Uterus (tissue), 4 donors: Measurements from ENCODE around the gene FIBCD1. TPM values are rescaled to one million over a fixed set of nuclear protein-coding genes. Genes with fewer than 3 reads are reported as not detected.

Source experiments
- DNase-seq, 2 donors: peaks; one replicate each; pipeline ENCODE4 v3.0.0-alpha.2; 2019 to 2020
- H3K27ac ChIP-seq, 2 donors: fragments of 200-600 bp; sonication (generic); 1 replicate in 1 of 2; 2 replicates in 1 of 2; pipeline ENCODE4 v1.5.1; 2016 to 2018
- H3K27me3 ChIP-seq, 2 donors: fragments of 200-600 bp; sonication (generic); one replicate each; pipeline ENCODE4 v1.5.1; 2018 to 2019; ENCODE audit warnings: control low read depth in 1 of 2
- H3K36me3 ChIP-seq, 2 donors: fragments of 200-600 bp; sonication (generic); one replicate each; pipeline ENCODE4 v1.5.1; 2019; ENCODE audit warnings: control low read depth in 1 of 2
- H3K4me1 ChIP-seq, 2 donors: fragments of 200-600 bp; sonication (generic); one replicate each; pipeline ENCODE4 v1.5.1; 2018 to 2019; ENCODE audit warnings: control low read depth in 1 of 2
- H3K4me3 ChIP-seq, 2 donors: fragments of 200-600 bp; sonication (generic); 1 replicate in 1 of 2; 2 replicates in 1 of 2; pipeline ENCODE4 v1.5.1; 2018 to 2019; ENCODE audit warnings: mild to moderate bottlenecking in 1 of 2
- H3K9me3 ChIP-seq, 2 donors: fragments of 200-600 bp; sonication (generic); one replicate each; pipeline ENCODE4 v1.5.1; 2019; ENCODE audit warnings: control low read depth in 1 of 2
- CTCF ChIP-seq, 4 experiments: fragments of 200-600 bp in 2 of 4; fragments of 450-650 bp in 2 of 4; sonication (generic) in 2 of 4; IDR thresholded peaks; one replicate each; pipeline ENCODE4 v1.5.1; 2016 to 2019; ENCODE audit warnings: antibody characterized with exemption in 4 of 4, mild to moderate bottlenecking in 2 of 4, moderate library complexity in 1 of 4
- POLR2A ChIP-seq, 2 donors: fragments of 450-650 bp; IDR thresholded peaks; one replicate each; pipeline ENCODE4 v1.6.1; 2016; ENCODE audit warnings: antibody characterized with exemption in 2 of 2, mild to moderate bottlenecking in 1 of 2, moderate library complexity in 1 of 2
- intact Hi-C: fragments of 100-400 bp; cut with DNase I; formaldehyde crosslinking; loops from one replicate; pipeline ENCODE4 v1.15.1; 2023; ENCODE audit warnings: low total_unique reads
- total RNA-seq, 4 donors: library from RNA; depleted of rRNA in 3 of 4; stranded (reverse); fragments of >200 nt in 3 of 4; gene quantifications; one replicate each; pipeline versions ENCODE4 v1.1.0 to v1.2.4, GENCODE V29; 2014 to 2023
- donor health status: DM: yes; HTN: yes; CAD: no.

Gene FIBCD1
- total RNA-seq, 4 donors from 2014 or later, result 0.29 TPM; not detected in 3

- H3K27me3 ChIP-seq, result no peaks in the 10 kb centered on the region
These were observed 31.0 kb upstream of the FIBCD1 start for GRCh38 chr9:130970052-130970451.

GRCh38 chr9:130965680-130966079, 26.6 kb upstream of the FIBCD1 start:
- no peak overlapping the region for H3K4me3 ChIP-seq
- no peak for DNase-seq
- no peaks in the 10 kb centered on the region for H3K36me3 ChIP-seq
- H3K9me3 ChIP-seq, result no peaks in the 10 kb centered on the region
- no peak for TF ChIP-seq POLR2A (IDR thresholded peaks at IDR 0.05)
- TF ChIP-seq CTCF (IDR thresholded peaks at IDR 0.05), result no peak
- H3K4me1 ChIP-seq, result no peaks in the 10 kb centered on the region
- no peaks in the 10 kb centered on the region for H3K27me3 ChIP-seq
- no peak overlapping the region for H3K27ac ChIP-seq
- intact Hi-C loops, result no loop called here

More at GRCh38 chr9:130970052-130970451, 31.0 kb upstream of the FIBCD1 start:
- H3K9me3 ChIP-seq, result no peaks in the 10 kb centered on the region
- TF ChIP-seq CTCF (IDR thresholded peaks at IDR 0.05), result no peak
- no peak for TF ChIP-seq POLR2A (IDR thresholded peaks at IDR 0.05)
- no peaks in the 10 kb centered on the region for H3K4me1 ChIP-seq
- intact Hi-C loops, result no loop called here
- H3K4me3 ChIP-seq, result no peak overlapping the region
- no peak overlapping the region for H3K27ac ChIP-seq
- H3K36me3 ChIP-seq, result no peaks in the 10 kb centered on the region
- no peak for DNase-seq

GRCh38 chr9:130963916-130964315, 24.9 kb upstream of the FIBCD1 start:
- no peak for DNase-seq
- Histone ChIP-seq H3K36me3 (no peaks in the 10 kb centered on the region), H3K4me1 (no peaks in the 10 kb centered on the region), H3K27ac (no peak overlapping the region), H3K9me3 (no peaks in the 10 kb centered on the region), H3K4me3 (no peak overlapping the region), H3K27me3 (no peaks in the 10 kb centered on the region)
- intact Hi-C loops, result no loop called here
- TF ChIP-seq POLR2A (IDR thresholded peaks at IDR 0.05), result no peak

GRCh38 chr9:130963337-130963908, 24.4 kb upstream of the FIBCD1 start:
- no peak for DNase-seq
- TF ChIP-seq CTCF (IDR thresholded peaks at IDR 0.05), result no peak
- no peak for TF ChIP-seq POLR2A (IDR thresholded peaks at IDR 0.05)
- Histone ChIP-seq H3K27me3 (no peaks in the 10 kb centered on the region), H3K27ac (no peak overlapping the region), H3K36me3 (no peaks in the 10 kb centered on the region), H3K4me1 (no peaks in the 10 kb centered on the region), H3K4me3 (no peak overlapping the region), H3K9me3 (no peaks in the 10 kb centered on the region)
- intact Hi-C loops, result no loop called here

- TF ChIP-seq POLR2A (IDR thresholded peaks at IDR 0.05) (no peak), CTCF (IDR thresholded peaks at IDR 0.05) (no peak)
- Histone ChIP-seq H3K27me3 (no peaks in the 10 kb centered on the region), H3K27ac (no peak overlapping the region), H3K9me3 (no peaks in the 10 kb centered on the region), H3K36me3 (no peaks in the 10 kb centered on the region), H3K4me3 (no peak overlapping the region), H3K4me1 (no peaks in the 10 kb centered on the region)
- DNase-seq, result peak in 1 of 2 donors; percentile 19
- intact Hi-C loops, result no loop called here
These were observed 23.6 kb upstream of the FIBCD1 start for GRCh38 chr9:130962418-130963316.
